HepG2 (cell line): ENCODE measurements around the gene NOL4L. TPM values are rescaled to one million over a fixed set of nuclear protein-coding genes. Genes with fewer than 3 reads are reported as not detected.

Experiments
- BRCA1 ChIP-seq: sonication (generic); formaldehyde crosslinking; IDR thresholded peaks from 2 replicates; pipeline ENCODE4 v1.4.0; 2020; ENCODE audit warnings: missing genetic modification reagents
- GABPA ChIP-seq, 2 experiments: IDR thresholded peaks; 2 replicates each; pipeline ENCODE4 v1.6.1; 2011 to 2016; ENCODE audit warnings: low read depth in 2 of 2, low read length in 1 of 2, missing biosample characterization in 1 of 2, missing genetic modification characterization in 1 of 2
- HNF4A ChIP-seq: sonication (generic); formaldehyde crosslinking; IDR thresholded peaks from 2 replicates; pipeline ENCODE4 v1.4.0; 2020; ENCODE audit warnings: missing genetic modification reagents
- KAT7 ChIP-seq: IDR thresholded peaks from 2 replicates; pipeline ENCODE4 v1.6.1; 2018; ENCODE audit warnings: borderline replicate concordance, missing compliant biosample characterization
- NFYB ChIP-seq: sonication (generic); formaldehyde crosslinking; IDR thresholded peaks from 2 replicates; pipeline ENCODE4 v1.4.0; 2020; ENCODE audit warnings: missing genetic modification reagents
- SRY ChIP-seq: sonication (generic); formaldehyde crosslinking; IDR thresholded peaks from 2 replicates; pipeline ENCODE4 v1.8.0; 2022; ENCODE audit warnings: mild to moderate bottlenecking, missing genetic modification reagents
- ZIK1 ChIP-seq: sonication (generic); formaldehyde crosslinking; IDR thresholded peaks from 2 replicates; pipeline ENCODE4 v1.5.0; 2020; ENCODE audit warnings: mild to moderate bottlenecking, low read depth, missing genetic modification reagents, borderline replicate concordance
- ZNF296 ChIP-seq: sonication (generic); formaldehyde crosslinking; conservative IDR thresholded peaks from 2 replicates; pipeline ENCODE4 v1.5.0; 2020; ENCODE audit warnings: mild to moderate bottlenecking, missing genetic modification reagents
- ZNF510 ChIP-seq: sonication (generic); formaldehyde crosslinking; IDR thresholded peaks from 2 replicates; pipeline ENCODE4 v1.4.0; 2020; ENCODE audit warnings: low read depth, mild to moderate bottlenecking, missing genetic modification reagents
- polyA plus RNA-seq, 8 experiments: library from polyadenylated mRNA; depleted of rRNA in 3 of 8; stranded (reverse) in 7 of 8; unstranded in 1 of 8; fragments of >200 nt; fragmentation: Illumina TruSeq in 4 of 8; extraction: Trizol in 4 of 8; gene quantifications; 2 replicates each; pipeline versions ENCODE4 v1.2.1 to v1.2.3, GENCODE V29; 2011 to 2016; ENCODE audit warnings: low read depth in 4 of 8, missing spikeins in 1 of 8, mixed read lengths in 1 of 8; ENCODE audit not compliant: insufficient read depth in 1 of 8
- total RNA-seq, 5 experiments: library from RNA; depleted of rRNA; stranded (reverse); fragments of >200 nt; fragmentation: Illumina TruSeq; extraction: Trizol; gene quantifications; 2 replicates each; pipeline ENCODE4 v1.2.3, GENCODE V29; 2016; ENCODE audit warnings: low read depth in 1 of 5
- TF ChIP-seq, protein P1 (sequence below): sonication (generic); formaldehyde crosslinking; IDR thresholded peaks from 2 replicates; pipeline ENCODE4 v1.5.0; 2020; ENCODE audit warnings: mild to moderate bottlenecking, missing genetic modification reagents, borderline replicate concordance
- TF ChIP-seq, protein P2 (sequence below): IDR thresholded peaks from 2 replicates; pipeline ENCODE4 v1.6.1; 2012; ENCODE audit warnings: low read length, improper control_type of control experiment
- TF ChIP-seq, protein P3 (sequence below): IDR thresholded peaks from 2 replicates; pipeline ENCODE4 v1.6.1; 2016
- TF ChIP-seq, protein P4 (sequence below): sonication (generic); formaldehyde crosslinking; IDR thresholded peaks from 2 replicates; pipeline ENCODE4 v1.4.0; 2020; ENCODE audit warnings: missing genetic modification reagents
- TF ChIP-seq, protein P5 (sequence below): sonication (generic); formaldehyde crosslinking; IDR thresholded peaks from 2 replicates; pipeline ENCODE4 v1.4.0; 2020; ENCODE audit warnings: missing genetic modification reagents, borderline replicate concordance

The NOL4L gene
- total and polyA plus RNA-seq, 2 of the 13 experiments (the other 11 are each of a cell fraction or from before 2014, with no cell fraction given) = 16.6 to 35.4 TPM

DNA sequence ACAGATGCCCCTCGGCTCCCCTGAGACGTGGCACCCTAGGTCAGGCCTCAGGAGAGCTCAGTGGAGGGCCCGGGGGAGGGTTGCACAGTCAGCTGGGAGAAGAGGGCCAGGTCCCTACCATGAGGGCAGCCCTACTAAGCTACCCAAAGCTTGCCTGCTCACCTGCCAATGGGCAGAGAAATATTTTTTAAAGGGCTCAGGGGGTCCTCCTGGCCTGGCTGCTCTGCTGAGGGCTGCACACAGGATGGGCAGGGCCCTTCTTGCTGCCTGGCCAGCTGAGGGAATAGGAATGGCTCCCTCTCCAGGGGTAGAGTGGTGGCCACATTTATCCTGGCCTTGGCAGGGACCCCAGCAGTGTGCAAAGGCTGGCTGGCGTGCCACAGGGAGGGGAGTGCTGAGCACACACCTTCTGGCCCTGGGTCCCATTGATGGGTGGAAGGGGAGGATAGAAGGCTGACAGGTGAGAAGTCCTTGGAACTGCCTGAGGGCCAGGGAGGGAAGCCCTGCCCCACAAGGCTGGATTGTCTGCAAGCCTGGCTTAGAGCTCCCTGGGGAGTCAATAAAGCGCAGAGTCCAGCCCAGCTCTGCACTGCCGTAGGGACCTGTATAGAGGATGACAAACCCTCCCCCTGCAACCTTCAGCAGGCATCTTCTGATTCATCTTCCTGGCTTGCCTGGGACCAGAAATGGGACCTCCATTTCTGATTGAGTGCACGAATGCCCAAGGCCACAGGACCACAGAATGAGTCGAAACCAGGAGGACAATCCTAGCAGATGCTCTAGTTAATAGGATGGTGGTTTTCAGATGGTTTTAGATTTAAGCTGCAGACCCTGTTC lies 62.1 kb downstream of the NOL4L start (continued):
- TF ChIP-seq, protein P1, sequence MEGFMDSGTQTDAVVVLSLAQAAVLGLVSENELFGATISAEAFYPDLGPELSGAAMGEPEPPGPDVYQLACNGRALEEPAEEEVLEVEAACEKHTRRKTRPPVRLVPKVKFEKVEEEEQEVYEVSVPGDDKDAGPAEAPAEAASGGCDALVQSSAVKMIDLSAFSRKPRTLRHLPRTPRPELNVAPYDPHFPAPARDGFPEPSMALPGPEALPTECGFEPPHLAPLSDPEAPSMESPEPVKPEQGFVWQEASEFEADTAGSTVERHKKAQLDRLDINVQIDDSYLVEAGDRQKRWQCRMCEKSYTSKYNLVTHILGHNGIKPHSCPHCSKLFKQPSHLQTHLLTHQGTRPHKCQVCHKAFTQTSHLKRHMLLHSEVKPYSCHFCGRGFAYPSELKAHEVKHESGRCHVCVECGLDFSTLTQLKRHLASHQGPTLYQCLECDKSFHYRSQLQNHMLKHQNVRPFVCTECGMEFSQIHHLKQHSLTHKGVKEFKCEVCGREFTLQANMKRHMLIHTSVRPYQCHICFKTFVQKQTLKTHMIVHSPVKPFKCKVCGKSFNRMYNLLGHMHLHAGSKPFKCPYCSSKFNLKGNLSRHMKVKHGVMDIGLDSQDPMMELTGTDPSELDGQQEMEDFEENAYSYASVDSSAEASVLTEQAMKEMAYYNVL (CRISPR knock-in tag) = peak; percentile 69; the same call in 1 of the 2 replicates
- TF ChIP-seq, protein P2, sequence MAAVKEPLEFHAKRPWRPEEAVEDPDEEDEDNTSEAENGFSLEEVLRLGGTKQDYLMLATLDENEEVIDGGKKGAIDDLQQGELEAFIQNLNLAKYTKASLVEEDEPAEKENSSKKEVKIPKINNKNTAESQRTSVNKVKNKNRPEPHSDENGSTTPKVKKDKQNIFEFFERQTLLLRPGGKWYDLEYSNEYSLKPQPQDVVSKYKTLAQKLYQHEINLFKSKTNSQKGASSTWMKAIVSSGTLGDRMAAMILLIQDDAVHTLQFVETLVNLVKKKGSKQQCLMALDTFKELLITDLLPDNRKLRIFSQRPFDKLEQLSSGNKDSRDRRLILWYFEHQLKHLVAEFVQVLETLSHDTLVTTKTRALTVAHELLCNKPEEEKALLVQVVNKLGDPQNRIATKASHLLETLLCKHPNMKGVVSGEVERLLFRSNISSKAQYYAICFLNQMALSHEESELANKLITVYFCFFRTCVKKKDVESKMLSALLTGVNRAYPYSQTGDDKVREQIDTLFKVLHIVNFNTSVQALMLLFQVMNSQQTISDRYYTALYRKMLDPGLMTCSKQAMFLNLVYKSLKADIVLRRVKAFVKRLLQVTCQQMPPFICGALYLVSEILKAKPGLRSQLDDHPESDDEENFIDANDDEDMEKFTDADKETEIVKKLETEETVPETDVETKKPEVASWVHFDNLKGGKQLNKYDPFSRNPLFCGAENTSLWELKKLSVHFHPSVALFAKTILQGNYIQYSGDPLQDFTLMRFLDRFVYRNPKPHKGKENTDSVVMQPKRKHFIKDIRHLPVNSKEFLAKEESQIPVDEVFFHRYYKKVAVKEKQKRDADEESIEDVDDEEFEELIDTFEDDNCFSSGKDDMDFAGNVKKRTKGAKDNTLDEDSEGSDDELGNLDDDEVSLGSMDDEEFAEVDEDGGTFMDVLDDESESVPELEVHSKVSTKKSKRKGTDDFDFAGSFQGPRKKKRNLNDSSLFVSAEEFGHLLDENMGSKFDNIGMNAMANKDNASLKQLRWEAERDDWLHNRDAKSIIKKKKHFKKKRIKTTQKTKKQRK = no peak
- TF ChIP-seq, protein P3, sequence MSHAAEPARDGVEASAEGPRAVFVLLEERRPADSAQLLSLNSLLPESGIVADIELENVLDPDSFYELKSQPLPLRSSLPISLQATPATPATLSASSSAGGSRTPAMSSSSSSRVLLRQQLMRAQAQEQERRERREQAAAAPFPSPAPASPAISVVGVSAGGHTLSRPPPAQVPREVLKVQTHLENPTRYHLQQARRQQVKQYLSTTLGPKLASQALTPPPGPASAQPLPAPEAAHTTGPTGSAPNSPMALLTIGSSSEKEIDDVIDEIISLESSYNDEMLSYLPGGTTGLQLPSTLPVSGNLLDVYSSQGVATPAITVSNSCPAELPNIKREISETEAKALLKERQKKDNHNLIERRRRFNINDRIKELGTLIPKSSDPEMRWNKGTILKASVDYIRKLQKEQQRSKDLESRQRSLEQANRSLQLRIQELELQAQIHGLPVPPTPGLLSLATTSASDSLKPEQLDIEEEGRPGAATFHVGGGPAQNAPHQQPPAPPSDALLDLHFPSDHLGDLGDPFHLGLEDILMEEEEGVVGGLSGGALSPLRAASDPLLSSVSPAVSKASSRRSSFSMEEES (CRISPR knock-in tag) = peak; percentile 74
- TF ChIP-seq, protein P4, sequence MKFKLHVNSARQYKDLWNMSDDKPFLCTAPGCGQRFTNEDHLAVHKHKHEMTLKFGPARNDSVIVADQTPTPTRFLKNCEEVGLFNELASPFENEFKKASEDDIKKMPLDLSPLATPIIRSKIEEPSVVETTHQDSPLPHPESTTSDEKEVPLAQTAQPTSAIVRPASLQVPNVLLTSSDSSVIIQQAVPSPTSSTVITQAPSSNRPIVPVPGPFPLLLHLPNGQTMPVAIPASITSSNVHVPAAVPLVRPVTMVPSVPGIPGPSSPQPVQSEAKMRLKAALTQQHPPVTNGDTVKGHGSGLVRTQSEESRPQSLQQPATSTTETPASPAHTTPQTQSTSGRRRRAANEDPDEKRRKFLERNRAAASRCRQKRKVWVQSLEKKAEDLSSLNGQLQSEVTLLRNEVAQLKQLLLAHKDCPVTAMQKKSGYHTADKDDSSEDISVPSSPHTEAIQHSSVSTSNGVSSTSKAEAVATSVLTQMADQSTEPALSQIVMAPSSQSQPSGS = peak; percentile 57
- TF ChIP-seq KAT7 = peak; percentile 6; the same call in 1 of the 2 replicates
- peak; percentile 38; the same call in 1 of the 2 replicates for TF ChIP-seq ZNF510 (CRISPR knock-in tag)
- TF ChIP-seq GABPA (IDR thresholded peaks at IDR 0.05; ENCODE audit: low read depth, low read length) = no peak
- peak; percentile 43; the same call in 1 of the 2 replicates for TF ChIP-seq GABPA (CRISPR knock-in tag; IDR thresholded peaks at IDR 0.05; ENCODE audit: low read depth)
- peak; percentile 49; the same call in 1 of the 2 replicates for TF ChIP-seq ZNF296 (CRISPR knock-in tag)
- peak; percentile 72; the same call in 1 of the 2 replicates for TF ChIP-seq SRY (CRISPR knock-in tag)
- TF ChIP-seq ZIK1 (CRISPR knock-in tag) = no peak; the same call in 1 of the 2 replicates
- TF ChIP-seq NFYB = peak; percentile 7; the same call in 1 of the 2 replicates
- TF ChIP-seq HNF4A = peak; percentile 98
- TF ChIP-seq BRCA1 (CRISPR knock-in tag) = peak; percentile 93
- TF ChIP-seq, protein P5, sequence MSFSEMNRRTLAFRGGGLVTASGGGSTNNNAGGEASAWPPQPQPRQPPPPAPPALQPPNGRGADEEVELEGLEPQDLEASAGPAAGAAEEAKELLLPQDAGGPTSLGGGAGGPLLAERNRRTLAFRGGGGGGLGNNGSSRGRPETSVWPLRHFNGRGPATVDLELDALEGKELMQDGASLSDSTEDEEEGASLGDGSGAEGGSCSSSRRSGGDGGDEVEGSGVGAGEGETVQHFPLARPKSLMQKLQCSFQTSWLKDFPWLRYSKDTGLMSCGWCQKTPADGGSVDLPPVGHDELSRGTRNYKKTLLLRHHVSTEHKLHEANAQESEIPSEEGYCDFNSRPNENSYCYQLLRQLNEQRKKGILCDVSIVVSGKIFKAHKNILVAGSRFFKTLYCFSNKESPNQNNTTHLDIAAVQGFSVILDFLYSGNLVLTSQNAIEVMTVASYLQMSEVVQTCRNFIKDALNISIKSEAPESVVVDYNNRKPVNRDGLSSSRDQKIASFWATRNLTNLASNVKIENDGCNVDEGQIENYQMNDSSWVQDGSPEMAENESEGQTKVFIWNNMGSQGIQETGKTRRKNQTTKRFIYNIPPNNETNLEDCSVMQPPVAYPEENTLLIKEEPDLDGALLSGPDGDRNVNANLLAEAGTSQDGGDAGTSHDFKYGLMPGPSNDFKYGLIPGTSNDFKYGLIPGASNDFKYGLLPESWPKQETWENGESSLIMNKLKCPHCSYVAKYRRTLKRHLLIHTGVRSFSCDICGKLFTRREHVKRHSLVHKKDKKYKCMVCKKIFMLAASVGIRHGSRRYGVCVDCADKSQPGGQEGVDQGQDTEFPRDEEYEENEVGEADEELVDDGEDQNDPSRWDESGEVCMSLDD = no peak; the same call in 1 of the 2 replicates
